GDM1 (cell line): ENCODE results near the gene PTPN11.
"Not testable (repeated sequence)": the region's sequence is repeated elsewhere in the genome, so short reads cannot be mapped to it uniquely, and the experiment has no call there.

Experiments
- DNase-seq: peaks from one replicate; lab custom pipeline; 2025; lab: John Stamatoyannopoulos, UW

The PTPN11 gene

DNA sequence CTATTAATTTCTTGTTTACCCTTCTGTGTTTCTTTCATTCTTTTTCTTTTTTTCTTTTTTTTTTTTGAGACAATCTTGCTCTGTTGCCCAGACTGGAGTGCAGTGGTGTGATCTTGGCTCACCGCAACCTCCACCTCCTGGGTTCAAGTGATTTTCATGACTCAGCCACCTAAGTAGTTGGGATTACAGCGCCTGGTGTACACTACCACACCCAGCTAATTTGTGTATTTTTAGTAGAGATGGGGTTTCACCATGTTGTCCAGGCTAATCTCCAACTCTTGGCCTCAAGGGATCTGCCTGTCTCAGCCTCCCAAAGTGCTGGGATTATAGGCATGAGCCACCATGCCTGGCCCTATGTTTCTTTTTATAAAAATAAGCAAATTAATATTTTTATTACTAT is 29.4 kb downstream of the PTPN11 start:
- DNase-seq = not testable (repeated sequence)

DNA sequence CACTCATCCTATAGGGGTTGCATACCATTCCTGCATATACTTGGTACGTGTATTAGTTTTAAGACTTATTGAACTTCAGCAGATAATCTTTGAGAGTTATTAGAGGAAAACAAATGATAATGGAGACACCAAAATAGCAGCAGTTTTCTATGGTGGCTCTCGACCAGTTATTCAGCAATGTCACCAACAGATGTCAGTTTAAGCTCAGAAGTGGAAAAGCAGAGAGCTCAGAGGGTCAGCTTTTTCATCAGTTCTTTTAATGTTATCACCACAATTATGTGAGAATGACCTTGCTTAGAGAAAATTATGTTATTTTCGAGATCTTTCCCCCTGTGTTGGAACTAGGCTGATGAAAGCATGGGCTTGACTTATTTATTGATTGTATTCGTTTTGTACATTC is 32.0 kb downstream of the PTPN11 start:
- DNase-seq = no peak

DNA sequence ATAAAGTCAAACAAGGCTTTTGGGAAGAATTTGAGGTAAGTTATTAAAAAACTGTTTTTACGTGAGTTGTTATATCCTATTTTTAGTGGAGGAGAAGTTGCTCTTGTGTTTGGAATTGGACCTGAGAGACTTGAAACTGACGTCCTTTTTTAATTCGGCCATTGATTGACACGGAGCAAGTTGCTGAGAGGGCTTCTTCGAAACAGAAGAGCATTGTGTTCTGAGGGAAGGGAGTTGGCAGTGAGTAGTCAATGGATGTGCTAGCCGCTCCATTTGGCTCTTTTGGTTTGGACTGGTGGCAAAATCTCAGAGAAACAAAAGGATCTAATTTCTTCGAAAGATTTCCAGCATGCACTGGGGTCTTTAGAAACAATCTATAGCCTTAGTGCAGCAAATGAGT is 37.3 kb downstream of the PTPN11 start:
- no peak for DNase-seq

DNA sequence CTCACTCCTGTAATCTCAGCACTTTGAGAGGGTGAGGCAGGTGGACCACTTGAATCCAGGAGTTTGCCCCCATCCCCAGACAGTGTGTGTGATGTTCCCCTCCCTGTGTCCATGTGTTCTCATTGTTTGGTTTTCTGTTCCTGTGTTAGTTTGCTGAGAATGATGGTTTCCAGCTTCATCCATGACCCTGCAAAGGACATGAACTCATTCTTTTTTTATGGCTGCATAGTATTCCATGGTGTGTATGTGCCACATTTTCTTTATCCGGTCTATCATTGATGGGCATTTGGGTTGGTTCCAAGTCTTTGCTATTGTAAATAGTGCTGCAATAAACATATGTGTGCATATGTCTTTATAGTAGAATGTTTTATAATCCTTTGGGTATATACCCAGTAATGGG is 38.4 kb downstream of the PTPN11 start:
- DNase-seq = not testable (repeated sequence)

DNA sequence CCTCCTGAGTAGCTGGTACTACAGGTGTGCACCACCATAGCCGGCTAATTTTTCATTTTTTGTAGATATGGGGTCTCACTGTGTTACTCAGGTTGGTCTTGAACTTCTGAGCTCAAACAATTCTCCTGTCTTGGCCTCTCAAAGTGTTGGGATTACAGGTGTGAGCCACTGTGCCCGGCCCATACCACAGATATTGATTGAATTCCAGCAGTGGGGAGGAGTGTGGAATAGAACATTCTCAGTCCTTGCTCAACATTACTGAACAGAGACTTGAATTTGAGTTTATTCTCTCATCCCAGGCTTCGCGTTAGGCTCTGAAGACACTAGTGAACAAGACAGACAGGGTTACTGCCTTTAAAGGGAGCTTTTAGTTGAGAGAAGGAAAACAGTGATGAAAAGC is 39.6 kb downstream of the PTPN11 start:
- no peak for DNase-seq

DNA sequence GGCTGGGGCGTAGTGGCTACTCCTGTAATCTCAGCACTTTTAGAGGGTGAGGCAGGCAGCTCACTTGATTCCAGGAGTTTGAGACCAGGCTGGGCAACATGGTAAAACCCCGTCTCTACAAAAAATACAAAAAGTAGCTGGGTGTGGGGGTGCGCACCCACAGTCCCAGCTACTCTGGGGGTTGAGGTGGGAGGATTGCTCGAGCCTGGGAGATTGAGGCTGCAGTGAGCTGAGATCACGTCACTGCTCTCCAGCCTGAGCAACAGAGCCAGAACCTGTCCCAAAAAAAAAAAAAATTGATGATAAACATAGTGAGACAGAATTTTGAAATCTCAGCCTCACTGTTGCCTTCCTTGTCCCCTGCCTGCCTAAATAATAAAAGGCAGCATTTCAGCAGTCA is 40.0 kb downstream of the PTPN11 start:
- no peak for DNase-seq

DNA sequence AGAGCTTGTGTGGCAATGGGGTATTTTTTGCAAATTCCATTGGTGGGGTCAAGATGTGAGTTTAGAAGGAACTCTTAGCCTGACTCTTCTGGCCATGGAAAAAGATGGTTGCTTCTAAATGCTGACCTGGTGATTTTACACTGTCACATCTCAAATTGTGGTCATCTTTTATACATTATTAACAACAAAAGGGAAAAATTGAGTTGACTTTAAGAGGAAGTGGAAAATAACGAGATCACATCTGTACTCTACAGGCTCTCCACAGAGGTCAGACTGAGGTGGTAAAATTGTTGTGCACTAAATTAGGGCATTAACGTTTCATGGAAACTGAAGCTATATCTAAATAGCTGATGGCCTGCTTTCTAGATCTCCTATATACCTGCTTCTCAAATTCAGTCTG is 44.7 kb downstream of the PTPN11 start:
- no peak for DNase-seq

DNA sequence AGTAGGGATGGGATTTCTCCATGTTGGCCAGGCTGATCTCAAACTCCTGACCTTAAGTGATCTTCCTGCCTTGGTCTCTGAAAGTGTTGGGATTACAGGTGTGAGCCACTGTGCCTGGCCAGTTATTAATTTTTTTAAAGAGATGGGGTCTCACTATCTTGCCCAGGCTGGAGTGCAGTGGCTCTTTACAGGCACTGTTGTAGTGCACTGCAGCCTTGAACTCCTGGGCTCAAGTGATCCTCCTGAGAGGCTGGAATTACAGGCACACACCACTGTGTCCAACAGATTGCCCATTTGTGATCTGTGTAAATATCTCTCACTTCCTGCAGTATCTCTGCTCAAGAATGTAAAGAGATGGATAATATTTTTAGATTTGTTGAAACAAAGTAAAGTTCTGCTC is 45.9 kb downstream of the PTPN11 start:
- DNase-seq = no peak

DNA sequence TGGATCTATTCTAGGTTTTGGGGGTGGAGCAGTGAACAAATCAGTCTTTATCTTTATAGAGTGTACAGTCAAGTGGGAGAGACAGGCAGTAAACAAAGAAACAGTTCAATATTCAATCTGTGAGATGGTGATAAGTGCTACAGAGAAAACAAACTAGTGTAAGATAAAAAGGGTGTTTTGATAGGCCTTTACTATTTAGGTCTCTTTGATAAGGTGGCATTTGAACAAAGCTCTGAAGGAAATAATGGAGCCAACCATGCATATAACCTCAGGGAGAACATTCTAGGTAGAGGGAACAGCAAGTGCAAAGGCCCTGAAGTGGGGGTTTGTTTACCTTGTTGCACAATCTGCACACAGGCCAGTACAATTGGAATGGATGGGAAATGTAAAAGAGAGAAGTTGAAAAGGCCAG is 47.3 kb downstream of the PTPN11 start:
- no peak for DNase-seq

DNA sequence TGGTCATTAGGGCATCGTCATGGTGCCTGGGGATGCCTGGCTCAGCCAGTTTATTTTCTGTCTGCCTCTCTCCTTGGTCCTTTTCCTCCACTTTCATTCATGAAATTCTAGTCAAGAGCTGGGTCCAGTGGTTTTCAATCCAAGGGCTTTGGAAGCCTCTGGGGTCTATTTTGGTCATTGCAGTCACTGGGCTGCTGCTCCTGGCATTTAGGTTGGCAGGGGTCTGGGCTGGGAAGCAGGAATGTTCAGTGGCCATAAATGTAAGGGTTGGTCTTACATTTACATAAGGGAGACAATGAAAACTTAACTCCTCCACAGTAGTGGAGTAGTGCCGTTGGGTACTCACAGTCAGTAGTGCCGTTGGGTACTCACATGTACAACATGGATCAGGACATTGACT is 48.1 kb downstream of the PTPN11 start:
- DNase-seq = no peak

DNA sequence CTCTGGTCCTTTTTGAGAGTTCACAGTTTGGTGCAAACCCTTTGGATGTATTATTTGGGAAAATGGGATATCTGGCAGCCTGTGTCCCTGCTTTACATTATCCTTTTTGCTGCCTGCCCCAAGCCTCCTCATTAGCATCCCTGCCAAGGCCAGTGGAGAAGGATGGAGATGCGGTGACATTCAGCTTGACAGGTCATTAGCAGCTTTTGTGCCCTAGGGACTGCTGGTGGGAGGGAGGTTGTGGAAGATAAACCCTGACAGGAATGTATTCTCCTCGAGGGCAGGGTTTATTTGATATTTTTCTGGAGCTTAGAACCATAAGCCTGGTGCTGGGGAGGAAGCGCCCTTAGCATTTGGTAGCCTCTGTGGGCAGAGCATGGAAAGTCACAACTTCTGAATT is 49.3 kb downstream of the PTPN11 start:
- no peak for DNase-seq

DNA sequence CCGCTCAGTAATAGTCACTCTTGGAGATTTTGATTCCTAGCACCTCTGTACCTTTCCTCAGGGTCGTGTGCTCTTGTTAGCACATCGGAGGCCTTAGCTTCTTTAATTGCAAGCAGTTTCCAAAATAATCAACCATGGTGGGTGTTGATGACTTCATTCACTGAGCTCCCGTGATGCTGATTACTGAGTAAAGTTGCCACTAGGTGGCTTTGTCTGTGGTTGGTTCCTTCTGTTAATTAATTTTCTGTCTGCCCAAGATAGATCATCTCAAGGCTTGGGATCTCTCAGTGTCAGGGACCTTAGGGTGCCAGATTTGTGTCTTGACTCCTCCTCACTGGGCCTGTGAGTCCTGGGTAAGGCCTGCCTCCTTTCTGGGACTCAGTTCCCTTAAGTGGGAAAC is 54.3 kb downstream of the PTPN11 start:
- no peak for DNase-seq

DNA sequence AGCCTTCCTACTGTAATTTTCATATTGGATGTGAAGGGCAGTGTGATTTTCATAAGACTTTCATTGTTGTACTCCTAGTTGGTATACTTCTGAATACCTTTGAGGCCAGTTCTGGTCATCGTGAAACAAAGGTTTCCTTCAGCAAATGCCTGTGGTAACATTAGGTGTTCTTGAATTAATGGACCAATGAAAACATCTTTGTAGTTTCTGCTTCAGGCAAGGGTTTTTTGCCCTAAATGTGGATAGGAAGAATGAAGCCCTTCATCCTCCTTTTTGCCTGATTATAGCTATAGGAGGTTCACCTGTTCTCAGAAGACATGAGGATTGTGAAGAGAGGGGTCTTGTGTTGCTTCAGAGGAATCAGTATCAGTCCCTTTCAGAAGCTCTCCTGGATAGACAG is 60.7 kb downstream of the PTPN11 start:
- DNase-seq = no peak

DNA sequence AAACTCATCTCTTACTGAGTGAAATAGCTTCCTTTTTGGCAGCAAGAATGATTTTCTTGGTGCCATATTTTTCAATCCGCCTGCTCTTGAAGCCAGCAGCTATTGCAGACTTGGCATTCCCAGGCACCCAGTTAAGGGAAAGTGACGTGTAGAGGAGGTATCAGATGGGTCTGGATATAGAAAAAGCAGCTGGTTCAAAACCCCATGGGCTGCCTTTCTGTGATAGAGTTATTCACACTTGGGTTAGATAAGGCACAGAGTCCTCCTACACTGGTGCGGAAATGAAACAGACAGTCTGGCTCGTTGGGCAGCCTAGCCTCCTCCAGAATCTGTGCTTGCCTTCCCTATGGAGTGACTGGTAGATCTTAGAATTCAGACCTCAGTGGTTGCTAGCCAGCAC is 62.2 kb downstream of the PTPN11 start:
- DNase-seq = no peak

DNA sequence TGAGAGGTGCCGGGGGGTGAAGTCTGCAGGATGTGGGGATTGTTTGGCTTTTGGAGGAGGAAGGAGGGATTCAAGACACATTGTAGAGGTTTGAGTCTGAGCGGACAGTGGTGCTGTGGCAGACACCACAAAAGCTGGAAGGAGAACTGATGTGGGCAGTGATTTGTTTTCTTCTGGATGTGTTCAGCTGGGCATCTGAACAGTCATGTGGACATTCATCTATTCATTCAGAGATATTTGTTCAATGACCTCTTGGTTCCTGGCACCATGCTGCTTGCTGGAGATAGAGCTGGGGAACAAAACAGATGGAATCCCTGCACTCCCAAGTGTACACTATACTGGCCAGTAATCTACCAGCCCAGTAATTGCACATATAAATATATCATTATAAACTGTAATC is 64.0 kb downstream of the PTPN11 start:
- no peak for DNase-seq

DNA sequence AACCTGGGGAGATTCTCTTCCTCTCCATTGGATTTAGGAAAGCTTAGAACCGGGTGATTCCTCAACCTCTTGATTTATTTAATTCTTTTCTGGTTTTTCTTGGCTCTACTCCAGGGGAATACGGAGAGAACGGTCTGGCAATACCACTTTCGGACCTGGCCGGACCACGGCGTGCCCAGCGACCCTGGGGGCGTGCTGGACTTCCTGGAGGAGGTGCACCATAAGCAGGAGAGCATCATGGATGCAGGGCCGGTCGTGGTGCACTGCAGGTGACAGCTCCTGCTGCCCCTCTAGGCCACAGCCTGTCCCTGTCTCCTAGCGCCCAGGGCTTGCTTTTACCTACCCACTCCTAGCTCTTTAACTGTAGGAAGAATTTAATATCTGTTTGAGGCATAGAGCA is 67.6 kb downstream of the PTPN11 start:
- no peak for DNase-seq

DNA sequence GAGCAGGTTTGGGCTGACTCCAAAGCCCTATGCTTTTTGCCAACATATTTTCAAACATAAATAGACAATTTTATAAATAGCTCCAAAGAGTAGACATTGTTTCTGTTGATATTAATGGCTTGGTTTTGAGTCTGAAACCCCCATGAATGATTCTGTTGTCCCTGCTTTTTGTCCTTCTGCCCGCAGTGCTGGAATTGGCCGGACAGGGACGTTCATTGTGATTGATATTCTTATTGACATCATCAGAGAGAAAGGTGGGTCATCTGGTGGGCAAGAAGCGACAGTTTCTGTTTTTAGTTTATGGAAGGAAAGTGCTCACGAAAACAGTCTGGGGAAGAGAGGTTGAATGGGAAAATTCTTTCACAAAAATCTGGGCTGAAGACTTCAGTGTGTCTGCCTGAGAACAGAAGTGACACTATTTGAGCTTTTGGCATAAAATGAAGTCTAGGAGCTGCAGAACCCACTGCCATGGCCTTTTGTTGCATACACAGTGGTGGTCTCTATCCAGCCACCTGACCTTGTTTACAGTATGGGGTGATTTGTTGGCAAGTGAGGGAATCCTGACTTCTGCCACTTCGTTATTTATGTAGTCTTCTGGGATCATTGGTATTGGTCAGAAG is 69.6 kb downstream of the PTPN11 start:
- no peak for DNase-seq

DNA sequence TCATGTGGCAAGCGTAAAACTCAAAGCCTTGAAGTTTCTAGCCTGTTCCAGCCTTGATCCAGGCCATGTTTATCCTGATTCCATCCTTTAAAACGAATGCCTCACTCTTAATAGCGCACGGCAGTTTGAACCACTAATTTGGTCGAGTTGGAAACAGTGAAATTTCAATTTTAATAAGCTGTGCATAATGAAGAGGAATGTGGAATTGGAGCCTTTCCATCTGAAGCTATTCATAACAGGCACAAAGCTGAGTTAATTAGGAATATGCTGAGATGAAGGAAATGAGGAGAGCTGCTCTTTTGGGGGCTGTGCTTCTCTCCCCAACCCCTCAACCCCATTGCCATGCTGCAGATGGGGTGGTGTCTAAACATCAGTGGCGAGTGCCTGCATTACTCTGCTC is 70.7 kb downstream of the PTPN11 start:
- no peak for DNase-seq

DNA sequence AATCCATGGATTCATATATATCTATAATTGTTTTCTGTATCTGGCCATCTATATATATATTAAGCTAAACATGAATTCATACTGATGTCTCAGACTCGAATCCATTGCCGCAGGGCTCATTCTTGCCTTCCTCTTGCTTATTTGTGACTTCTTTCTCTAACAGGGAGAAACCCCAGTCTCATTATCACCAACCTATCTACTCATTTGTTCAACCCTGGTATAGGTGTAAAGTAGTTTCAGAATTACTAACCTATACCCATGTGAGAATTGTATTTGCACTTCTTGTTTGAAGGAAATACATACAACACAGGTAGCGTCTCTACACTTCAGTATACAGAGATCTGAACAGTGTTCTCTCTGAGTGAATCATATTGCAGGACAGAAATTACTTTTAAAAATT is 77.7 kb downstream of the PTPN11 start:
- DNase-seq = no peak

DNA sequence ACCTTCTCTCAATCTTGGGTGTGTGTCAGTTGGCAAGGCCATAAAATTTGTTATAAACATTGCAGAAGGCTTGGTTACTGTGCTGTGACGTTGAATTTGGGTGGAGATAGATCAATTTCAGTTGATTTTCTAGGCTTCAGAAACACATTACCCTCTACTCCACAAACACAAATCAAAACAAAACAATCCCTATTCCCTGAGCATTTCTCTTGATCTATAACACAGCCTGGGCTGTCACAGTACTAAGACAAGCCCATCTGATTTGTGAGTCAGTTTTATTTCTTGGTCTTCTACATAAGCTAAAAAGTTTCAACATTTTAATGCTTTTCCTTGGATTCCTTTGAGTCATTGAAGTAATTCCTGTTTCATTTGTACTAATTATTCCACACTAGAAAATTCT is 79.8 kb downstream of the PTPN11 start:
- no peak for DNase-seq

DNA sequence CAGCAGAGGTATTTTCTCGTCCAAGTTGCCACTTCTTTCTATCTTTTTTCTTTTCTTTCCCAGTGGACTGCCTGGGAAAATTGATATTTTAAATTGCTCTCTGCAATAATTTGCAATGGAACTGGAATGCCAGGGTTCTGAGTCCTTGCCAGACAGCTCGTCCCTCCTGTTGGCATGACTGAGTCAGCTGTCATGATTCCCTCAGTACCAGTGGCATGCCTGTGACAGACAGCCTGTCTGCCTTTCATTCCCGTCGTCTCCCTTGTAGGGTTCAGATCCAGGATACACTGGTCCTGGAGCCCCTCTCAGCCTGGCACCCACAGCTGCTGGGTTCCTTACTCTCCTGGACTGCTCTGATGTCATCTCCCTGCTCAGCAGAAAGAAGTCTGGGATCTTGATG is 84.8 kb downstream of the PTPN11 start:
- no peak for DNase-seq

DNA sequence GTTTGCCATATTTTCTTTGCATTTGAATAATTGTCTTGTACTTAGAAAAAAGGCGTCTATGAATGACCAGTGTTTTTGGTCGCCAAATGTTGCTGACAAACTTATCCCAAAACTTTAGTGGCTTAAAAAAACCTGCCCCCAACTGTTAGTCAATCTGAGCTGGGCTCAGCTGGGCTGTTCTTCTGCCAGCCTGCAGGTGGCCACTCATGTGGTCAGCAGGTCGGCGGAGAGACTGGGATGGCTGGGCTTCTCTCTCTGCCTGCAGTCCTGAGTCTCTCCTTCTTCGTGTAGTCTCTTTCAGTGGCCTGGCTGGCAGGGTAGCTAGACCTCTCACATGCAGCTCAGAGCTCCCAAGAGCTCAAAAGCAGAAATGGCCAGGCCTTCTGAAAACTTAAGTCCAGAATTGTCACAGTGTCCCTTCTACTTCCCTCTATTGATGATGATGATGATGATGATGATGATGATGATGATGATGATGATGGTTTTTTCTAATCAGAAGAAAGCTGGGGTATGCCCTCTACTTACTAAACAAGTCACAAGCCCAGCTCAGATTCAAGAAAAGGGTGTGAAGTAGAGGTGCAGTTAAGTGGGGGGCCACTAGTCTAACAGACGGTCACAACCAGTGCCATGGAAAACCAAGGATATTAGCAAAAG is 87.9 kb downstream of the PTPN11 start:
- no peak for DNase-seq

DNA sequence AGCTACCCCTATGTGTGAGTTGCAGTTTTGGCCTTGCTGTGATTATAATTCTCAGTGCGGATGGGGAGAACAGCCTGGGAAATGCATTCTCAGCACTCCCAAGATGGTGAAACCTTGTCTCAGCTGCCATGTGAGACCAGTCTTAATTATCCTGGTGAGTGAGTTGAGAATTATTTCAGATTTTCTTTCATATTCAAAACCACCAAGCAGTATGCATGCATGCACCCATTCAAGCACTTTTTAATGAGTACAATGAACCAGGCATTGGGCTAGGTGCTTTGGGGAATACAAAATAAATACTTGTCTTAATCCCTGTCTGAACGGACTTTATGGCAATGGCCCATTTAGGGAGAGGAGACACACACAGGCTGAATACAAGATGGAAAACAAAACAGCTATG is 94.7 kb downstream of the PTPN11 start:
- no peak for DNase-seq

DNA sequence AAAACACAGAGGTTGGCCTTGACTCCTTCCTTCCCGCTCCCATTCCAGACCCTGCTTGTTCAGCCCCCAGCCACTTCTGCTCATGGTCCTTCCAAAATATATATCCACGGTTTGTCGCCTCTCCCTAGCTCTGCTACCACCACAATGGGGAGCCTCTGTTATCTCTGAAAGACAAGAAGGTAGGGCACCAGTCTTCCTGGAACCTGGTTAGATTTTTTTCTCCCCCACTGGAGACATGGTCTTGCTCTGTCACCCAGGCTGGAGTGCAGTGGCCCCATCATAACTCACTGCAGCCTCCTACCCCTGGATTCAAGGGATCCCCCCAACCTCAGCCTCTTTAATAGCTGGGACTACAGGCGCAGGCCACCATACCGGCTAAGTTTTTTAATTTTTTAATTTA is 95.7 kb downstream of the PTPN11 start:
- no peak for DNase-seq
